ENCODE results near the gene PAGR1. TPM values are rescaled to one million over a fixed set of nuclear protein-coding genes. Genes with fewer than 3 reads are reported as not detected.

Gene PAGR1
- total and polyA plus RNA-seq, 9 of the 15 experiments (the other 6 are each of a cell fraction or from before 2014, with no cell fraction given): 1.4 to 58.2 (median 16.8) TPM

DNA sequence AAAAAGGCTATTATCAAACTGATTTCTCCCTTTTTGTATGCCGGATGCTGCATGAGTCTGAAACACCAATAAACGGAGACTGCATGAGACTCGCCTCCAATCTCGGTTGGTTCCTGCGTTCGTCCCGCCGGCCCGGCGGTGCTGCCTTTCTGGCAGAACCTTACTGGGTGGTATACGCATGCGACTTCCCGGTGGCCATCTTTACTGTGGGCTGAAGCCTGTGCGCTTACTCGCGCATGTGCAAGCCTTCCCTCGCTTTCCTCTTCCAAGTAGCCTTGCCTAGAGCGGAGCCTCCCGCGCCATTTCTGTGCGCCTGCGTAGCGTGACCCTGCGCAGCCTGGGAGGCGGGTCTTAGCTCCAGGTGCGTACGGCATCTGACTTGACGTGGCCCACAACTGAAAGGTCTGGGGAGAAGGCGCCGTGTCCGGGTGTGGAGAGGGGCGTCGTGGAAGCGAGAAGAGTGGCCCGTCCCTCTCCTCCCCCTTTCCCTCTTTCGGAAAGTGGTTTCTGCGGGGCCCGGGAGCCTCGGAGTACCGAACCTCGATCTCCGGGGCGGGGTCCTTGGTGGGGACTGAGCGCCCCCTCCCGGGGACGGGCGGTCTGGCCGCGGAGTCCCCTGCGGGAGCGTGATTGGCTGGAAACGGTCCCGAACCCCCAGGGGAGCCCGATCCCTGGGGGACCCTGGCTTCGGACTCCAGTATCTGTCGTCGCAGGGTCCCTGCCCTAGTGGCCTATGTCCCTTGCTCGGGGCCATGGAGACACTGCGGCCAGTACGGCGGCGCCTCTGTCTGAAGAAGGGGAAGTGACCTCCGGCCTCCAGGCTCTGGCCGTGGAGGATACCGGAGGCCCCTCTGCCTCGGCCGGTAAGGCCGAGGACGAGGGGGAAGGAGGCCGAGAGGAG lies at the start of gene PAGR1 (continued):
- TF ChIP-seq, protein P1, sequence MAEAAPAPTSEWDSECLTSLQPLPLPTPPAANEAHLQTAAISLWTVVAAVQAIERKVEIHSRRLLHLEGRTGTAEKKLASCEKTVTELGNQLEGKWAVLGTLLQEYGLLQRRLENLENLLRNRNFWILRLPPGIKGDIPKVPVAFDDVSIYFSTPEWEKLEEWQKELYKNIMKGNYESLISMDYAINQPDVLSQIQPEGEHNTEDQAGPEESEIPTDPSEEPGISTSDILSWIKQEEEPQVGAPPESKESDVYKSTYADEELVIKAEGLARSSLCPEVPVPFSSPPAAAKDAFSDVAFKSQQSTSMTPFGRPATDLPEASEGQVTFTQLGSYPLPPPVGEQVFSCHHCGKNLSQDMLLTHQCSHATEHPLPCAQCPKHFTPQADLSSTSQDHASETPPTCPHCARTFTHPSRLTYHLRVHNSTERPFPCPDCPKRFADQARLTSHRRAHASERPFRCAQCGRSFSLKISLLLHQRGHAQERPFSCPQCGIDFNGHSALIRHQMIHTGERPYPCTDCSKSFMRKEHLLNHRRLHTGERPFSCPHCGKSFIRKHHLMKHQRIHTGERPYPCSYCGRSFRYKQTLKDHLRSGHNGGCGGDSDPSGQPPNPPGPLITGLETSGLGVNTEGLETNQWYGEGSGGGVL (CRISPR knock-in tag; IDR thresholded peaks at IDR 0.05): no peak
- TF ChIP-seq HLTF (IDR thresholded peaks at IDR 0.05): 0 out of 2 replicates have a peak, but pooled peaks have one; percentile 46
- no peak for TF ChIP-seq NFE2 (IDR thresholded peaks at IDR 0.05; ENCODE audit: low read depth)
- TF ChIP-seq EWSR1 (IDR thresholded peaks at IDR 0.05; ENCODE audit: borderline replicate concordance, low read depth, partially characterized antibody): no peak
- peak; percentile 77 for TF ChIP-seq REST (IDR thresholded peaks at IDR 0.05; ENCODE audit: borderline replicate concordance)
- peak; percentile 48; the same call in 1 of the 2 replicates for TF ChIP-seq REST (CRISPR knock-in tag; IDR thresholded peaks at IDR 0.05; ENCODE audit: low read depth)
- TF ChIP-seq FOXA3 (CRISPR knock-in tag; conservative IDR thresholded peaks at IDR 0.05 in 1 of 2, IDR thresholded peaks at IDR 0.05 in 1 of 2): no peak; a peak in 1 of 4 replicates
- no peak for TF ChIP-seq ETS2 (tag; IDR thresholded peaks at IDR 0.05; ENCODE audit: borderline replicate concordance, poor library complexity, severe bottlenecking)
- 0 out of 2 replicates have a peak, but pooled peaks have one; percentile 7 for TF ChIP-seq ZNF512 (tag; IDR thresholded peaks at IDR 0.05)
- 0 out of 2 replicates have a peak, but pooled peaks have one; percentile 43 for TF ChIP-seq JUN (IDR thresholded peaks at IDR 0.05; ENCODE audit: borderline replicate concordance, low read depth, low read length)
- no peak for TF ChIP-seq JUN (CRISPR knock-in tag; IDR thresholded peaks at IDR 0.05; ENCODE audit: borderline replicate concordance)

Measured in K562 (cell line).